HG03520 (cell line): ENCODE measurements around the gene ZBTB47.

Source experiments
- ATAC-seq: cut with Tn5 transposase; IDR thresholded peaks from one replicate; pipeline ENCODE4 v1.9.1; 2021; ENCODE audit warnings: mild to moderate bottlenecking, moderate library complexity; ENCODE audit not compliant: unreplicated experiment

ZBTB47 gene

GRCh38 chr3:42664438-42664803 lies 10.9 kb downstream of the ZBTB47 start:
- ATAC-seq, result no peak

GRCh38 chr3:42665050-42665878 lies 11.8 kb downstream of the ZBTB47 start:
- no peak for ATAC-seq

- ATAC-seq, result no peak
Observed at GRCh38 chr3:42666022-42666421, 12.5 kb downstream of the ZBTB47 start.

GRCh38 chr3:42666577-42666998 lies 13.1 kb downstream of the ZBTB47 start:
- ATAC-seq, result no peak

GRCh38 chr3:42667096-42667522 lies 13.6 kb downstream of the ZBTB47 start:
- no peak for ATAC-seq

- ATAC-seq, result no peak
Observed at GRCh38 chr3:42667523-42668412, 14.3 kb downstream of the ZBTB47 start.

GRCh38 chr3:42668413-42668760 lies 14.9 kb downstream of the ZBTB47 start:
- no peak for ATAC-seq

GRCh38 chr3:42668793-42669217 lies 15.3 kb downstream of the ZBTB47 start:
- no peak for ATAC-seq

- no peak for ATAC-seq
Observed at GRCh38 chr3:42670051-42670576, 16.6 kb downstream of the ZBTB47 start.

GRCh38 chr3:42670670-42671069 lies 17.2 kb downstream of the ZBTB47 start:
- ATAC-seq, result no peak

- ATAC-seq, result no peak
Observed at GRCh38 chr3:42672515-42672914, 19.0 kb downstream of the ZBTB47 start.

GRCh38 chr3:42673082-42673481 lies 19.6 kb downstream of the ZBTB47 start:
- ATAC-seq, result no peak

GRCh38 chr3:42674146-42674545 lies 20.6 kb downstream of the ZBTB47 start:
- no peak for ATAC-seq

GRCh38 chr3:42675909-42676308 lies 22.4 kb downstream of the ZBTB47 start:
- no peak for ATAC-seq

- ATAC-seq, result no peak
Observed at GRCh38 chr3:42678447-42678846, 24.9 kb downstream of the ZBTB47 start.

GRCh38 chr3:42680271-42680670 lies 26.8 kb downstream of the ZBTB47 start:
- no peak for ATAC-seq

GRCh38 chr3:42680806-42681205 lies 27.3 kb downstream of the ZBTB47 start:
- ATAC-seq, result no peak

GRCh38 chr3:42681361-42682038 lies 28.0 kb downstream of the ZBTB47 start:
- ATAC-seq, result no peak

- ATAC-seq, result no peak
Observed at GRCh38 chr3:42682301-42683070, 29.0 kb downstream of the ZBTB47 start.

GRCh38 chr3:42683875-42684598 lies 30.5 kb downstream of the ZBTB47 start:
- no peak for ATAC-seq
